H1 (cell line): ENCODE measurements around the gene SSTR4.

Experiments used
- BACH1 ChIP-seq: IDR thresholded peaks from 2 replicates; pipeline ENCODE4 v1.6.1; 2012; ENCODE audit warnings: low read length, improper control_type of control experiment
- CTCF ChIP-seq, 3 experiments: IDR thresholded peaks; 1 replicate in 2 of 3; 2 replicates in 1 of 3; pipeline versions ENCODE4 v1.5.1 to v1.6.1; 2011; ENCODE audit warnings: low read length in 3 of 3, mild to moderate bottlenecking in 3 of 3, inconsistent platforms in 2 of 3, low read depth in 1 of 3, moderate library complexity in 1 of 3; ENCODE audit not compliant: insufficient read depth in 1 of 3; ENCODE audit errors: control extremely low read depth in 1 of 3
- E2F6 ChIP-seq: IDR thresholded peaks from 2 replicates; pipeline ENCODE4 v1.6.1; 2012; ENCODE audit warnings: inconsistent platforms
- EZH2 ChIP-seq: fragments of 200-600 bp; sonication (generic); IDR thresholded peaks from 2 replicates; pipeline ENCODE4 v1.7.1; 2012; ENCODE audit warnings: low read depth, mild to moderate bottlenecking, moderate library complexity, low read length, inconsistent platforms; ENCODE audit not compliant: severe bottlenecking
- MAFK ChIP-seq: IDR thresholded peaks from 2 replicates; pipeline ENCODE4 v1.6.1; 2012; ENCODE audit warnings: low read depth, mild to moderate bottlenecking, improper control_type of control experiment, low read length
- POLR2AphosphoS5 ChIP-seq: IDR thresholded peaks from 2 replicates; pipeline ENCODE4 v1.6.1; 2011; ENCODE audit warnings: low read depth, low read length

GRCh38 chr20:23071398-23071797 is 36.3 kb downstream of the SSTR4 start:
- TF ChIP-seq MAFK (no peak), CTCF (IDR thresholded peaks at IDR 0.05; ENCODE audit: control extremely low read depth in 1 of 3, insufficient read depth in 1 of 3, low read depth in 1 of 3, low read length in 3 of 3) (no peak), E2F6 (no peak), EZH2 (no peak), BACH1 (no peak), POLR2AphosphoS5 (no peak)
